ENCODE data around the gene ABI3BP. TPM values are rescaled to one million over a fixed set of nuclear protein-coding genes. Genes with fewer than 3 reads are reported as not detected.

Gene ABI3BP
- total and polyA plus RNA-seq, 11 donors: 7.8 to 96.6 (median 26.4) TPM

DNA sequence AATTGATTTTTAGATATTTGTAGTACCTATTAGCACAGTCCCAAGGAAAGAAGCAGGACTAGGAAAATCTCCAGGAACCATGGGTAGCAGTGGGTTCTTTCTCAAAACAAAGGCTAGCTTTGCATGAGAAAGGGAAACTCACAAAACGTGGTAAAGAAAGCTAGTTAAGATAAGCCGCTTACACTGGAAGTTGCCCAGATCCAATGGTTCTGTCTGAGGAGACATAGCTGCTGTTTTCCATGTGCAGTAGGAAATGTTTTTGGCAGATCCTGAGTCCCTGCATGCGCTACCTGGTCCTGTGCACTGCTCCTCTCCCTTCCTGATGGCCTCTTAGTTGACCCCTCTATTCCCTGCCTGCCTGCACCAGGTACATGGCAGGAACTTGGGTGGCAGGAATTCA lies 223.5 kb downstream of the ABI3BP start:
- 72 to 80% (median 75%) methylated on average over 3 of the region's 3 CpGs for WGBS, 4 donors
- Histone ChIP-seq H3K9me3 (no peaks in the 10 kb centered on the region), H3K4me3 (no peak overlapping the region), H3K36me3 (peaks cover 0 to 59% (median 0%) of the 10 kb centered on the region in 9 donors), H3K27me3 (no peaks in the 10 kb centered on the region), H3K4me1 (no peaks in the 10 kb centered on the region), H3K27ac (no peak overlapping the region)
- DNase-seq (no peak), ATAC-seq (no peak)
- no peak for TF ChIP-seq POLR2A (IDR thresholded peaks at IDR 0.05)
- TF ChIP-seq, protein P1, sequence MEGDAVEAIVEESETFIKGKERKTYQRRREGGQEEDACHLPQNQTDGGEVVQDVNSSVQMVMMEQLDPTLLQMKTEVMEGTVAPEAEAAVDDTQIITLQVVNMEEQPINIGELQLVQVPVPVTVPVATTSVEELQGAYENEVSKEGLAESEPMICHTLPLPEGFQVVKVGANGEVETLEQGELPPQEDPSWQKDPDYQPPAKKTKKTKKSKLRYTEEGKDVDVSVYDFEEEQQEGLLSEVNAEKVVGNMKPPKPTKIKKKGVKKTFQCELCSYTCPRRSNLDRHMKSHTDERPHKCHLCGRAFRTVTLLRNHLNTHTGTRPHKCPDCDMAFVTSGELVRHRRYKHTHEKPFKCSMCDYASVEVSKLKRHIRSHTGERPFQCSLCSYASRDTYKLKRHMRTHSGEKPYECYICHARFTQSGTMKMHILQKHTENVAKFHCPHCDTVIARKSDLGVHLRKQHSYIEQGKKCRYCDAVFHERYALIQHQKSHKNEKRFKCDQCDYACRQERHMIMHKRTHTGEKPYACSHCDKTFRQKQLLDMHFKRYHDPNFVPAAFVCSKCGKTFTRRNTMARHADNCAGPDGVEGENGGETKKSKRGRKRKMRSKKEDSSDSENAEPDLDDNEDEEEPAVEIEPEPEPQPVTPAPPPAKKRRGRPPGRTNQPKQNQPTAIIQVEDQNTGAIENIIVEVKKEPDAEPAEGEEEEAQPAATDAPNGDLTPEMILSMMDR (IDR thresholded peaks at IDR 0.05): no peak
- intact Hi-C loops (cut with DNase I): no loop called here

GRCh38 chr3:100766069-100766468 lies 227.2 kb downstream of the ABI3BP start:
- no peaks in the 10 kb centered on the region for H3K27me3 ChIP-seq
- no peak for DNase-seq
- peaks cover 0 to 3% (median 0%) of the 10 kb centered on the region in 12 donors for H3K4me1 ChIP-seq
- intact Hi-C loops (cut with DNase I): no loop called here
- no peak overlapping the region for H3K4me3 ChIP-seq
- H3K27ac ChIP-seq: no peak overlapping the region
- H3K9me3 ChIP-seq: no peaks in the 10 kb centered on the region
- ATAC-seq: no peak
- TF ChIP-seq POLR2A (IDR thresholded peaks at IDR 0.05): no peak
- TF ChIP-seq, protein P1 (IDR thresholded peaks at IDR 0.05): no peak
- peaks cover 0 to 43% (median 0%) of the 10 kb centered on the region in 9 donors for H3K36me3 ChIP-seq
- 92 to 100% (median 95%) methylated on average over 2 of the region's 2 CpGs for WGBS, 4 donors

GRCh38 chr3:100765437-100765975 lies 227.7 kb downstream of the ABI3BP start:
- Histone ChIP-seq H3K4me3 (no peak overlapping the region), H3K4me1 (peaks cover 0 to 3% (median 0%) of the 10 kb centered on the region in 12 donors), H3K27me3 (no peaks in the 10 kb centered on the region), H3K9me3 (no peaks in the 10 kb centered on the region), H3K36me3 (peaks cover 0 to 41% (median 0%) of the 10 kb centered on the region in 9 donors), H3K27ac (no peak overlapping the region)
- ATAC-seq: no peak
- intact Hi-C loops (cut with DNase I): no loop called here
- no peak for DNase-seq
- TF ChIP-seq, protein P1 (IDR thresholded peaks at IDR 0.05): no peak
- no peak for TF ChIP-seq POLR2A (IDR thresholded peaks at IDR 0.05)
- WGBS, 4 donors: 90 to 92% (median 91%) methylated on average over 3 of the region's 3 CpGs

DNA sequence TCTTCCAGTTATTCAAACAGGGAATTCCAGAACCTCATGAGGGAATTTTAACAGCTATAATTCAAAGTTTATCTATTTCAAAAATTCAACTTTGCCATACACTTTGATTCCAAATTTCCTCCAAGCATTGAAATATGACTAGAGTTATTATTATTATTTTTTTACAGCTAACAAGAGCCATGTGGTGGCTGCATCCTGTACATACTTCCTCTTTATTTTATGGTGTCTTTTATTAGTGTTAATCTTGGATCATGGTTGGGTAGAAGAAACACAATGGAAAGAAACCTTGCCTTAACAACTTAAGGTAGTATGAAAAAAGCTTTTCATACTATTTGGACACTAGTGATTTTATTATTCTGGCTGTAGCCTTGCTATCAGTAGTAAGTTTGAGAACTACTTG lies 231.3 kb downstream of the ABI3BP start:
- Histone ChIP-seq H3K9me3 (no peaks in the 10 kb centered on the region), H3K4me3 (no peak overlapping the region), H3K27ac (no peak overlapping the region), H3K27me3 (no peaks in the 10 kb centered on the region), H3K36me3 (peaks cover 0 to 25% (median 0%) of the 10 kb centered on the region in 9 donors), H3K4me1 (peaks cover 0 to 22% (median 4%) of the 10 kb centered on the region in 12 donors)
- intact Hi-C loops (cut with DNase I): no loop called here
- no peak for TF ChIP-seq POLR2A (IDR thresholded peaks at IDR 0.05)
- TF ChIP-seq, protein P1 (IDR thresholded peaks at IDR 0.05): no peak
- no peak for ATAC-seq
- no peak for DNase-seq
